Liver (tissue), 9 donors: ENCODE measurements around the gene ATP2A3. TPM values are rescaled to one million over a fixed set of nuclear protein-coding genes. Genes with fewer than 3 reads are reported as not detected.

Source experiments
- DNase-seq: peaks from one replicate; pipeline ENCODE4 v3.0.0-alpha.2; 2017; ENCODE audit warnings: low spot score
- H3K27ac ChIP-seq, 2 donors: one replicate each; pipeline ENCODE4 v1.7.0; 2013; ENCODE audit warnings: inconsistent platforms in 2 of 2, low read length in 2 of 2, control low read depth in 1 of 2, low read depth in 1 of 2, mild to moderate bottlenecking in 1 of 2
- H3K27me3 ChIP-seq, 4 donors: one replicate each; pipeline versions ENCODE4 v1.6.1 to v1.7.0; 2013; ENCODE audit warnings: low read length in 3 of 4, inconsistent platforms in 1 of 4, mild to moderate bottlenecking in 1 of 4, moderate library complexity in 1 of 4; ENCODE audit not compliant: control insufficient read depth in 4 of 4, insufficient read depth in 4 of 4
- H3K36me3 ChIP-seq, 4 donors: one replicate each; pipeline versions ENCODE4 v1.6.1 to v1.7.0; 2013; ENCODE audit warnings: low read length in 3 of 4, mild to moderate bottlenecking in 3 of 4, low read depth in 1 of 4, moderate library complexity in 1 of 4; ENCODE audit not compliant: control insufficient read depth in 4 of 4, insufficient read depth in 3 of 4
- H3K4me1 ChIP-seq, 4 donors: one replicate each; pipeline versions ENCODE4 v1.6.1 to v1.7.0; 2013; ENCODE audit warnings: low read length in 3 of 4, mild to moderate bottlenecking in 3 of 4, moderate library complexity in 1 of 4; ENCODE audit not compliant: control insufficient read depth in 4 of 4, insufficient read depth in 4 of 4
- H3K4me3 ChIP-seq, 3 donors: one replicate each; pipeline versions ENCODE4 v1.6.1 to v1.7.0; 2013; ENCODE audit warnings: low read length in 3 of 3, control low read depth in 1 of 3, low read depth in 1 of 3, mild to moderate bottlenecking in 1 of 3
- H3K9ac ChIP-seq, 2 donors: one replicate each; pipeline ENCODE4 v1.7.0; 2013; ENCODE audit warnings: low read length in 2 of 2, mild to moderate bottlenecking in 2 of 2, moderate library complexity in 2 of 2, control low read depth in 1 of 2, low read depth in 1 of 2
- H3K9me3 ChIP-seq, 4 donors: one replicate each; pipeline versions ENCODE4 v1.6.1 to v1.7.0; 2013; ENCODE audit warnings: low read length in 3 of 4; ENCODE audit not compliant: control insufficient read depth in 4 of 4
- ATF3 ChIP-seq: IDR thresholded peaks from 2 replicates; pipeline ENCODE4 v1.6.1; 2016; ENCODE audit warnings: antibody characterized with exemption
- CTCF ChIP-seq: fragments of 150-350 bp; IDR thresholded peaks from 2 replicates; pipeline ENCODE4 v1.5.1; 2017; ENCODE audit warnings: improper control_type of control experiment, low read depth, low read length; ENCODE audit not compliant: missing input control
- EGR1 ChIP-seq, 2 donors: IDR thresholded peaks; 2 replicates each; pipeline ENCODE4 v1.6.1; 2016 to 2018; ENCODE audit warnings: antibody characterized with exemption in 2 of 2, low read depth in 2 of 2
- FOXA1 ChIP-seq: IDR thresholded peaks from 2 replicates; pipeline ENCODE4 v1.6.1; 2016; ENCODE audit warnings: antibody characterized with exemption
- FOXA2 ChIP-seq: IDR thresholded peaks from 2 replicates; pipeline ENCODE4 v1.6.1; 2016; ENCODE audit warnings: antibody characterized with exemption
- GABPA ChIP-seq, 2 donors: IDR thresholded peaks in 1 of 2; conservative IDR thresholded peaks in 1 of 2; 2 replicates each; pipeline ENCODE4 v1.6.1; 2016; ENCODE audit warnings: antibody characterized with exemption in 2 of 2, mild to moderate bottlenecking in 1 of 2, moderate library complexity in 1 of 2
- HNF4A ChIP-seq, 2 donors: conservative IDR thresholded peaks; 2 replicates each; pipeline ENCODE4 v1.6.1; 2016; ENCODE audit warnings: antibody characterized with exemption in 2 of 2, mild to moderate bottlenecking in 2 of 2
- HNF4G ChIP-seq: IDR thresholded peaks from 2 replicates; pipeline ENCODE4 v1.6.1; 2016; ENCODE audit warnings: antibody characterized with exemption
- JUND ChIP-seq, 2 donors: IDR thresholded peaks; 2 replicates each; pipeline ENCODE4 v1.6.1; 2016; ENCODE audit warnings: antibody characterized with exemption in 2 of 2
- MAX ChIP-seq: IDR thresholded peaks from 2 replicates; pipeline ENCODE4 v1.6.1; 2016; ENCODE audit warnings: antibody characterized with exemption
- NR2F2 ChIP-seq: IDR thresholded peaks from 2 replicates; pipeline ENCODE4 v1.6.1; 2016; ENCODE audit warnings: antibody characterized with exemption
- RAD21 ChIP-seq, 2 donors: IDR thresholded peaks; 2 replicates each; pipeline ENCODE4 v1.6.1; 2016; ENCODE audit warnings: antibody characterized with exemption in 2 of 2, mild to moderate bottlenecking in 2 of 2
- REST ChIP-seq: IDR thresholded peaks from 2 replicates; pipeline ENCODE4 v1.6.1; 2016; ENCODE audit warnings: antibody characterized with exemption, mild to moderate bottlenecking
- RXRA ChIP-seq, 2 donors: IDR thresholded peaks; 2 replicates each; pipeline ENCODE4 v1.6.1; 2017 to 2018; ENCODE audit warnings: antibody characterized with exemption in 2 of 2, mild to moderate bottlenecking in 1 of 2
- SP1 ChIP-seq: IDR thresholded peaks from 2 replicates; pipeline ENCODE4 v1.6.1; 2018; ENCODE audit warnings: antibody characterized with exemption, mild to moderate bottlenecking
- TAF1 ChIP-seq: conservative IDR thresholded peaks from 2 replicates; pipeline ENCODE4 v1.6.1; 2016; ENCODE audit warnings: antibody characterized with exemption, mild to moderate bottlenecking
- YY1 ChIP-seq: IDR thresholded peaks from 2 replicates; pipeline ENCODE4 v1.6.1; 2016; ENCODE audit warnings: antibody characterized with exemption, mild to moderate bottlenecking
- ZBTB33 ChIP-seq: IDR thresholded peaks from 2 replicates; pipeline ENCODE4 v1.6.1; 2016; ENCODE audit warnings: antibody characterized with exemption
- WGBS: extraction: QIAGEN DNeasy Blood & Tissue Kit; methylation state at CpG from one replicate; pipeline ENCODE4 v1.1.7; 2013; 5-methylcytosine and 5-hydroxymethylcytosine counted together
- polyA plus RNA-seq, 2 donors: library from polyadenylated mRNA; stranded (reverse) in 1 of 2; unstranded in 1 of 2; fragments of 200-250 nt in 1 of 2; fragments of >200 nt in 1 of 2; fragmentation: Nextera tagmentation in 1 of 2; extraction: Ambion mirVana in 1 of 2; gene quantifications; one replicate each; pipeline versions ENCODE4 v1.2.1 to v1.2.3, GENCODE V29; 2013 to 2015
- total RNA-seq, 2 donors: library from RNA; depleted of rRNA; stranded (reverse); fragments of >200 nt; gene quantifications; one replicate each; pipeline ENCODE4 v1.2.3, GENCODE V29; 2014
- donor health status: healthy.
- donor health status: healthy.
- donor health status: healthy.
- donor health status: healthy.
- donor health status: healthy.

ATP2A3 gene
- total and polyA plus RNA-seq, 4 donors = 1.4 to 17.1 (median 3.2) TPM

GRCh38 chr17:3885970-3886369 lies 78.3 kb downstream of the ATP2A3 start:
- peaks cover 0 to 12% (median 6%) of the 10 kb centered on the region in 4 donors for H3K4me1 ChIP-seq
- no peak overlapping the region for H3K27ac ChIP-seq
- H3K27me3 ChIP-seq = peaks cover 0 to 2% (median 0%) of the 10 kb centered on the region in 4 donors
- no peaks in the 10 kb centered on the region for H3K36me3 ChIP-seq
- TF ChIP-seq YY1 = no peak
- no peak for TF ChIP-seq ATF3
- TF ChIP-seq EGR1 (IDR thresholded peaks at IDR 0.05; ENCODE audit: low read depth in 2 of 2) = no peak
- no peak for TF ChIP-seq CTCF
- TF ChIP-seq NR2F2 = no peak
- no peak for TF ChIP-seq HNF4A (conservative IDR thresholded peaks at IDR 0.05)
- no peak for TF ChIP-seq TAF1
- TF ChIP-seq RAD21 (IDR thresholded peaks at IDR 0.05) = no peak
- TF ChIP-seq HNF4G = no peak
- no peak for TF ChIP-seq SP1
- TF ChIP-seq FOXA1 = no peak
- no peak for TF ChIP-seq ZBTB33
- TF ChIP-seq RXRA (IDR thresholded peaks at IDR 0.05) = no peak
- TF ChIP-seq JUND (IDR thresholded peaks at IDR 0.05) = no peak
- no peak for DNase-seq
- WGBS = 81% methylated on average over 4 of the region's 4 CpGs
- no peaks in the 10 kb centered on the region for H3K9me3 ChIP-seq
- no peak overlapping the region for H3K4me3 ChIP-seq
- H3K9ac ChIP-seq = no peak overlapping the region

GRCh38 chr17:3885271-3885670 lies 79.0 kb downstream of the ATP2A3 start:
- H3K9ac ChIP-seq = no peak overlapping the region
- H3K4me3 ChIP-seq = no peak overlapping the region
- H3K9me3 ChIP-seq = no peaks in the 10 kb centered on the region
- peaks cover 0 to 12% (median 6%) of the 10 kb centered on the region in 4 donors for H3K4me1 ChIP-seq
- no peaks in the 10 kb centered on the region for H3K36me3 ChIP-seq
- no peak for DNase-seq
- WGBS = 80% methylated on average over 14 of the region's 14 CpGs
- no peak overlapping the region for H3K27ac ChIP-seq
- no peak for TF ChIP-seq REST
- TF ChIP-seq RXRA (IDR thresholded peaks at IDR 0.05) = no peak
- no peak for TF ChIP-seq RAD21 (IDR thresholded peaks at IDR 0.05)
- TF ChIP-seq ZBTB33 = no peak
- no peak for TF ChIP-seq MAX
- no peak for TF ChIP-seq GABPA (IDR thresholded peaks at IDR 0.05 in 1 of 2, conservative IDR thresholded peaks at IDR 0.05 in 1 of 2)
- no peak for TF ChIP-seq SP1
- no peak for TF ChIP-seq EGR1 (IDR thresholded peaks at IDR 0.05; ENCODE audit: low read depth in 2 of 2)
- TF ChIP-seq ATF3 = no peak
- no peak for TF ChIP-seq HNF4A (conservative IDR thresholded peaks at IDR 0.05)
- TF ChIP-seq HNF4G = no peak
- TF ChIP-seq FOXA2 = no peak
- TF ChIP-seq NR2F2 = no peak
- no peak for TF ChIP-seq FOXA1
- TF ChIP-seq TAF1 = no peak
- no peak for TF ChIP-seq JUND (IDR thresholded peaks at IDR 0.05)
- no peak for TF ChIP-seq YY1
- TF ChIP-seq CTCF = no peak
- peaks cover 0 to 2% (median 0%) of the 10 kb centered on the region in 4 donors for H3K27me3 ChIP-seq
